Measurements from ENCODE around the gene PARM1. TPM values are rescaled to one million over a fixed set of nuclear protein-coding genes. Genes with fewer than 3 reads are reported as not detected.

Gene PARM1
- total and polyA plus RNA-seq, 2 of the 4 experiments (the other 2 are of a cell fraction), result 0.07 to 0.18 TPM

GRCh38 chr4:74971862-74972261 lies 38.9 kb downstream of the PARM1 start:
- H3K36me3 ChIP-seq (ENCODE audit: control insufficient read depth, insufficient read depth, low read length), result no peaks in the 10 kb centered on the region
- no peak overlapping the region for H3K4me2 ChIP-seq (ENCODE audit: low read depth, low read length)
- no peak overlapping the region for H3K14ac ChIP-seq (replicated peaks; ENCODE audit: low read depth, low read length)
- H3K4ac ChIP-seq (ENCODE audit: low read depth, low read length), result no peak overlapping the region
- H3K56ac ChIP-seq (ENCODE audit: extremely low read depth, insufficient read depth, low read length), result no peak overlapping the region
- no peak overlapping the region for H3K18ac ChIP-seq (ENCODE audit: low read depth, low read length)
- no peaks in the 10 kb centered on the region for H3K4me1 ChIP-seq (ENCODE audit: control insufficient read depth, insufficient read depth, low read length)
- H3K79me1 ChIP-seq (ENCODE audit: low read depth in 1 of 2, low read length in 2 of 2), result no peaks in the 10 kb centered on the region
- BruUV-seq (replicated peaks), result no TSS peak
- H4K5ac ChIP-seq (ENCODE audit: low read depth, low read length), result no peak overlapping the region
- no peaks in the 10 kb centered on the region for H3K9me3 ChIP-seq (ENCODE audit: control insufficient read depth, insufficient read depth, low read length)
- DNase-seq (no peak), ATAC-seq (ENCODE audit: low read depth) (no peak)
- no CpG with 5 or more reads among the region's 1 CpG for WGBS, 2 experiments (ENCODE audit: extremely low coverage in 2 of 2, insufficient read length in 1 of 2)
- no peak overlapping the region for H3K23ac ChIP-seq (ENCODE audit: low read depth, low read length)
- no peaks in the 10 kb centered on the region for H3K9me1 ChIP-seq (ENCODE audit: insufficient read depth, low read length)
- intact Hi-C loops (cut with micrococcal nuclease) (no loop called here), dilution Hi-C loops (cut with HindIII; ENCODE audit: low sequenced_read_pairs, unreplicated experiment) (no loop called here), in situ Hi-C loops (cut with MboI; ENCODE audit: low sequenced_read_pairs) (no loop called here)
- H2AK9ac ChIP-seq (replicated peaks; ENCODE audit: low read depth, low read length, poor library complexity), result no peak overlapping the region
- H3K27me3 ChIP-seq (ENCODE audit: control insufficient read depth, insufficient read depth, low read length), result no peaks in the 10 kb centered on the region
- no peak overlapping the region for H2BK15ac ChIP-seq (ENCODE audit: low read depth, low read length)
- no peak overlapping the region for H2BK120ac ChIP-seq (ENCODE audit: low read depth, low read length)
- TF ChIP-seq NFE2L2 (IDR thresholded peaks at IDR 0.05; ENCODE audit: low read depth, low read length) (no peak), CTCF (conservative IDR thresholded peaks at IDR 0.05; ENCODE audit: low read depth, low read length) (no peak), MAFK (IDR thresholded peaks at IDR 0.05; ENCODE audit: low read depth, low read length) (no peak)
- no peak overlapping the region for H4K8ac ChIP-seq (ENCODE audit: low read depth in 2 of 2, low read length in 2 of 2)
- H3K9ac ChIP-seq (ENCODE audit: low read depth, low read length), result no peak overlapping the region
- ChIA-PET CTCF (no interaction called here), POLR2A (ENCODE audit: unreplicated experiment) (no interaction called here)
- H4K91ac ChIP-seq (ENCODE audit: insufficient read depth, low read depth, low read length), result no peak overlapping the region
- no peak overlapping the region for H2AFZ ChIP-seq (replicated peaks; ENCODE audit: low read length, poor library complexity)
- no peak overlapping the region for H2BK5ac ChIP-seq (ENCODE audit: low read depth, low read length, poor library complexity, severe bottlenecking)
- no peaks in the 10 kb centered on the region for H4K20me1 ChIP-seq (ENCODE audit: insufficient read depth, low read length)
- no peak overlapping the region for H3K4me3 ChIP-seq (ENCODE audit: insufficient read depth, low read depth, low read length)
- H2AK5ac ChIP-seq (ENCODE audit: low read depth, low read length), result no peak overlapping the region
- no peak overlapping the region for H3K27ac ChIP-seq (ENCODE audit: insufficient read depth, low read length)
- no peak overlapping the region for H2BK20ac ChIP-seq (ENCODE audit: low read depth, low read length)
